DND-41 (cell line): ENCODE results near the gene THUMPD1.

Experiments
- ATAC-seq: fragments of 200-7000 bp; cut with Tn5 transposase; 3 replicates; pipeline ENCODE4 v1.9.1; 2021; ENCODE audit warnings: low read depth; ENCODE audit not compliant: insufficient read depth
- DNase-seq: peaks from one replicate; pipeline ENCODE4 v3.0.0-alpha.2; 2020
- H2AFZ ChIP-seq: 2 replicates; pipeline ENCODE4 v1.6.0; 2012; ENCODE audit warnings: low read depth, low read length
- H3K27ac ChIP-seq: 2 replicates; pipeline ENCODE4 v1.5.1; 2012; ENCODE audit warnings: low read length, inconsistent platforms
- H3K27me3 ChIP-seq: fragments of 200-600 bp; sonication (generic); 2 replicates; pipeline ENCODE4 v1.6.0; 2012; ENCODE audit warnings: low read length, mild to moderate bottlenecking, inconsistent platforms; ENCODE audit not compliant: insufficient read depth, poor library complexity
- H3K36me3 ChIP-seq: 2 replicates; pipeline ENCODE4 v1.5.1; 2012; ENCODE audit warnings: low read length, inconsistent platforms; ENCODE audit not compliant: insufficient read depth
- H3K4me1 ChIP-seq: 2 replicates; pipeline ENCODE4 v1.5.1; 2012; ENCODE audit warnings: mild to moderate bottlenecking, low read length; ENCODE audit not compliant: insufficient read depth
- H3K4me2 ChIP-seq: 2 replicates; pipeline ENCODE4 v1.6.0; 2012; ENCODE audit warnings: mild to moderate bottlenecking, moderate library complexity, low read length, inconsistent platforms; ENCODE audit not compliant: insufficient read depth
- H3K4me3 ChIP-seq, 2 experiments: fragments of 200-600 bp in 1 of 2; shearing (Covaris generic) in 1 of 2; 2 replicates each; pipeline ENCODE4 v1.5.1; 2012 to 2016; ENCODE audit warnings: inconsistent platforms in 2 of 2, low read length in 2 of 2, mild to moderate bottlenecking in 2 of 2, low read depth in 1 of 2, moderate library complexity in 1 of 2
- H3K79me2 ChIP-seq: 2 replicates; pipeline ENCODE4 v1.6.0; 2012; ENCODE audit warnings: low read length, inconsistent platforms; ENCODE audit not compliant: insufficient read depth
- H3K9ac ChIP-seq: 2 replicates; pipeline ENCODE4 v1.6.0; 2012; ENCODE audit warnings: low read depth, mild to moderate bottlenecking, inconsistent platforms, low read length, moderate library complexity
- H3K9me3 ChIP-seq: 2 replicates; pipeline ENCODE4 v1.5.1; 2012; ENCODE audit warnings: low read length, moderate library complexity, mild to moderate bottlenecking, inconsistent platforms; ENCODE audit not compliant: insufficient read depth, severe bottlenecking
- H4K20me1 ChIP-seq: 2 replicates; pipeline ENCODE4 v1.6.0; 2012; ENCODE audit warnings: low read length; ENCODE audit not compliant: insufficient read depth
- EZH2 ChIP-seq: IDR thresholded peaks from 3 replicates; pipeline ENCODE4 v1.6.1; 2012; ENCODE audit warnings: borderline replicate concordance, low read depth, mild to moderate bottlenecking, moderate library complexity, low read length, inconsistent platforms; ENCODE audit not compliant: severe bottlenecking
- TF ChIP-seq, protein P1 (sequence below): IDR thresholded peaks from 2 replicates; pipeline ENCODE4 v1.5.1; 2012; ENCODE audit warnings: borderline replicate concordance, low read length, moderate library complexity, mild to moderate bottlenecking; ENCODE audit not compliant: poor library complexity, severe bottlenecking; ENCODE audit errors: extremely low read depth

The THUMPD1 gene

DNA sequence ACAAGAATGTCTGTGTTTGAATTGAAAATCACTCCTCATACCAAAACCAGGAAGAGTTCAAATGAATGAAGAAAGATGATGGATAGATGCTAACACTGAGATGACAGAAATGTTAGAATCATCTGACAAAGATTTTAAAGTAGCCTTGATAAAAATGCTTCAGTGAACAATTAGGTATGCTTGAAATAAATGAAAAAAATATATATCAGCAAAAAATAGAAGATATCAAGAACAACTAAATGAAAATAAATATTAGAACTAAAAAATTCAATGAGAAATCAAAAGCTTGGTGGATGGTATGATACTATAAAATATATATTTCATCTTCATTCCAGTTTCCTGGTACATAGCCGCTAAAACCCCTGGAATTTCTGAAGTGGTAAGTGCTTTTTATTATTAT is 13.6 kb upstream of the THUMPD1 start:
- Histone ChIP-seq H3K27ac (no peak overlapping the region), H3K9me3 (no peaks in the 10 kb centered on the region), H3K79me2 (no peaks in the 10 kb centered on the region), H3K4me3 (no peak overlapping the region), H3K27me3 (no peaks in the 10 kb centered on the region), H3K36me3 (no peaks in the 10 kb centered on the region), H3K4me2 (no peak overlapping the region), H2AFZ (no peak overlapping the region), H3K4me1 (no peaks in the 10 kb centered on the region), H3K9ac (no peak overlapping the region), H4K20me1 (no peaks in the 10 kb centered on the region)
- DNase-seq = no peak
- TF ChIP-seq, protein P1, sequence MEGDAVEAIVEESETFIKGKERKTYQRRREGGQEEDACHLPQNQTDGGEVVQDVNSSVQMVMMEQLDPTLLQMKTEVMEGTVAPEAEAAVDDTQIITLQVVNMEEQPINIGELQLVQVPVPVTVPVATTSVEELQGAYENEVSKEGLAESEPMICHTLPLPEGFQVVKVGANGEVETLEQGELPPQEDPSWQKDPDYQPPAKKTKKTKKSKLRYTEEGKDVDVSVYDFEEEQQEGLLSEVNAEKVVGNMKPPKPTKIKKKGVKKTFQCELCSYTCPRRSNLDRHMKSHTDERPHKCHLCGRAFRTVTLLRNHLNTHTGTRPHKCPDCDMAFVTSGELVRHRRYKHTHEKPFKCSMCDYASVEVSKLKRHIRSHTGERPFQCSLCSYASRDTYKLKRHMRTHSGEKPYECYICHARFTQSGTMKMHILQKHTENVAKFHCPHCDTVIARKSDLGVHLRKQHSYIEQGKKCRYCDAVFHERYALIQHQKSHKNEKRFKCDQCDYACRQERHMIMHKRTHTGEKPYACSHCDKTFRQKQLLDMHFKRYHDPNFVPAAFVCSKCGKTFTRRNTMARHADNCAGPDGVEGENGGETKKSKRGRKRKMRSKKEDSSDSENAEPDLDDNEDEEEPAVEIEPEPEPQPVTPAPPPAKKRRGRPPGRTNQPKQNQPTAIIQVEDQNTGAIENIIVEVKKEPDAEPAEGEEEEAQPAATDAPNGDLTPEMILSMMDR = no peak
- TF ChIP-seq EZH2 = no peak
- no peak for ATAC-seq

DNA sequence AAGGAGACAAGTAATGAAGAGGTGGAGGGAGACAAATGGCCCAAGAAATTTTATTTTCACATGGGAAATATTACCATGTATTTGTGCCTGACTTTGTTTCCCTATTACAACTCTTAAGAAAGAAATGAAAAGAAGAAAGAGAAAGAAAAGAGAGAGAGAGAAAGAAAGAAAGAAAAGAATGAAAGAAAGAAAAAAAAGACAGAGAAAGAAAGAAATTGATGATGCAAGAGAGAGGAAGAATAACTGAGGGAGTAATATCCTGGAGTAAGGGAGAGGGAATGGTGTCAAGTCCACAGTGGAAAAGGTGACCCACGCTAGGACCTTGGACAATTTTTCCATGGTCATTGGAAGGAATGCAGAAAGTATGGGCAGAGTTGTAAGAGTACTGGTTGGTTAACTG is 12.1 kb upstream of the THUMPD1 start:
- H3K9ac ChIP-seq = no peak overlapping the region
- H3K79me2 ChIP-seq = no peaks in the 10 kb centered on the region
- no peak for ATAC-seq
- no peak overlapping the region for H3K4me2 ChIP-seq
- no peaks in the 10 kb centered on the region for H3K4me1 ChIP-seq
- H3K27ac ChIP-seq = no peak overlapping the region
- no peaks in the 10 kb centered on the region for H4K20me1 ChIP-seq
- no peak overlapping the region for H3K4me3 ChIP-seq
- no peaks in the 10 kb centered on the region for H3K9me3 ChIP-seq
- DNase-seq = no peak
- no peak for TF ChIP-seq EZH2
- TF ChIP-seq, protein P1 = no peak
- H2AFZ ChIP-seq = no peak overlapping the region
- no peaks in the 10 kb centered on the region for H3K27me3 ChIP-seq
- H3K36me3 ChIP-seq = no peaks in the 10 kb centered on the region

DNA sequence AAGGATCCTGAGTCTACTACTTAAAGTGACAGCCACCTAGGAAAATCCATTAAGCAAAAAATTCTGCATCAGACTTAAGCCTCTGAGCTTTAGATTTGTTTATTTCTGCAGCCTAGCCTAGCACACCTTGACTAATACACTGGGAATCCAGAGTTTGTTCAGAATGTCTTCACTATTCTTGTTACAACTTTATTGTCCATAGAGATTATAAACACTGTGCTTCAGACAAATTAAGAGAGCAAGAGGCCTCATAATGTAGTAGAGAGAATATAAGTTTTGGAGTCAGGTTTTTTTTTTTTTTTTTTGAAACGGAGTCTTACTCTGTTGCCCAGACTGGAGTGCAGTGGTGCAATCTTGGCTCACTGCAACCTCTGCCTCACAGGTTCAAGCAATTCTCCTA is 8.9 kb upstream of the THUMPD1 start:
- H2AFZ ChIP-seq = no peak overlapping the region

More for the DNA sequence above, 8.9 kb upstream of the THUMPD1 start:
- H3K4me3 ChIP-seq = no peak overlapping the region
- no peaks in the 10 kb centered on the region for H3K27me3 ChIP-seq
- H3K36me3 ChIP-seq = no peaks in the 10 kb centered on the region
- H3K4me2 ChIP-seq = no peak overlapping the region
- ATAC-seq = no peak
- no peak overlapping the region for H3K9ac ChIP-seq
- peaks cover 8% of the 10 kb centered on the region for H3K9me3 ChIP-seq
- H4K20me1 ChIP-seq = no peaks in the 10 kb centered on the region
- H3K79me2 ChIP-seq = no peaks in the 10 kb centered on the region
- DNase-seq = no peak
- no peak for TF ChIP-seq EZH2
- TF ChIP-seq, protein P1 = no peak
- no peaks in the 10 kb centered on the region for H3K4me1 ChIP-seq
- H3K27ac ChIP-seq = no peak overlapping the region
